ENCODE measurements around the gene NRDE2.

- no peak for TF ChIP-seq CTCF (IDR thresholded peaks at IDR 0.05; ENCODE audit: insufficient read depth, low read length)
- TF ChIP-seq POLR2AphosphoS5 (IDR thresholded peaks at IDR 0.05; ENCODE audit: low read depth): no peak
- TF ChIP-seq REST (IDR thresholded peaks at IDR 0.05; ENCODE audit: insufficient replicate concordance, low read depth): no peak
- TF ChIP-seq GABPA (IDR thresholded peaks at IDR 0.05; ENCODE audit: low read depth): no peak
Observed at GRCh38 chr14:90248594-90248993, 83.1 kb downstream of the NRDE2 start.

Measured in HL-60 (cell line).